ENCODE measurements around the gene RGS7.

The RGS7 gene

GRCh38 chr1:240968864-240969263 is 388.1 kb downstream of the RGS7 start:
- no peak for DNase-seq

GRCh38 chr1:240967070-240967724 is 389.8 kb downstream of the RGS7 start:
- no peak for DNase-seq

GRCh38 chr1:240965581-240966091 is 391.4 kb downstream of the RGS7 start:
- no peak for DNase-seq

GRCh38 chr1:240962086-240962485 is 394.9 kb downstream of the RGS7 start:
- DNase-seq, result no peak

- DNase-seq, result no peak
These were observed 400.6 kb downstream of the RGS7 start for GRCh38 chr1:240956424-240956823.

GRCh38 chr1:240956020-240956419 is 401.0 kb downstream of the RGS7 start:
- no peak for DNase-seq

- no peak for DNase-seq
These were observed 409.4 kb downstream of the RGS7 start for GRCh38 chr1:240947438-240948224.

- DNase-seq, result no peak
These were observed 410.1 kb downstream of the RGS7 start for GRCh38 chr1:240946926-240947325.

- DNase-seq, result no peak
These were observed 414.1 kb downstream of the RGS7 start for GRCh38 chr1:240942901-240943300.

GRCh38 chr1:240941701-240942370 is 415.2 kb downstream of the RGS7 start:
- DNase-seq, result no peak

GRCh38 chr1:240936911-240937668 is 419.9 kb downstream of the RGS7 start:
- no peak for DNase-seq

GRCh38 chr1:240935920-240936319 is 421.1 kb downstream of the RGS7 start:
- DNase-seq, result no peak

GRCh38 chr1:240931031-240931430 is 426.0 kb downstream of the RGS7 start:
- DNase-seq, result no peak

GRCh38 chr1:240928265-240928664 is 428.7 kb downstream of the RGS7 start:
- no peak for DNase-seq

- no peak for DNase-seq
These were observed 429.2 kb downstream of the RGS7 start for GRCh38 chr1:240927821-240928220.

GRCh38 chr1:240925273-240925672 is 431.7 kb downstream of the RGS7 start:
- DNase-seq, result no peak

- no peak for DNase-seq
These were observed 439.0 kb downstream of the RGS7 start for GRCh38 chr1:240917976-240918375.

- DNase-seq, result no peak
These were observed 442.5 kb downstream of the RGS7 start for GRCh38 chr1:240914506-240914905.

- no peak for DNase-seq
These were observed 444.2 kb downstream of the RGS7 start for GRCh38 chr1:240912821-240913220.

- no peak for DNase-seq
These were observed 447.1 kb downstream of the RGS7 start for GRCh38 chr1:240909701-240910457.

GRCh38 chr1:240906477-240906876 is 450.5 kb downstream of the RGS7 start:
- DNase-seq, result no peak

GRCh38 chr1:240905225-240905765 is 451.7 kb downstream of the RGS7 start:
- no peak for DNase-seq
